ENCODE results near the gene BSG. TPM values are rescaled to one million over a fixed set of nuclear protein-coding genes. Genes with fewer than 3 reads are reported as not detected.
A peak's percentile ranks its signal among the peaks of the same experiment; 100 is the strongest.

The BSG gene
- total and polyA plus RNA-seq, 9 of the 15 experiments (the other 6 are each of a cell fraction or from before 2014, with no cell fraction given) = 4.6 to 495 (median 187) TPM

GRCh38 chr19:547117-547516, 25.3 kb upstream of the BSG start:
- Histone ChIP-seq H3K4me2 (ENCODE audit: insufficient read depth, low read length) (no peak overlapping the region), H4K20me1 (replicated peaks; ENCODE audit: control insufficient read depth, insufficient read depth, low read length) (no peaks in the 10 kb centered on the region), H3K36me3 (ENCODE audit: control insufficient read depth, insufficient read depth, low read length) (peaks cover 6% of the 10 kb centered on the region; the same call in 1 of the 3 replicates), H3K4me3 (no peak overlapping the region), H3K9me1 (ENCODE audit: control insufficient read depth, insufficient read depth, low read length) (no peaks in the 10 kb centered on the region), H3K9me3 (replicated peaks; ENCODE audit: control insufficient read depth, insufficient read depth, low read depth, low read length) (no peaks in the 10 kb centered on the region), H3K79me2 (ENCODE audit: control insufficient read depth, insufficient read depth, low read length) (no peaks in the 10 kb centered on the region), H2AFZ (ENCODE audit: low read depth, low read length) (no peak overlapping the region), H3K27me3 (ENCODE audit: control insufficient read depth in 2 of 2, insufficient read depth in 2 of 2, low read length in 2 of 2) (no peaks in the 10 kb centered on the region), H3K4me1 (replicated peaks in 1 of 2; ENCODE audit: control insufficient read depth in 2 of 2, insufficient read depth in 2 of 2, low read length in 2 of 2) (peaks cover 11 to 65% of the 10 kb centered on the region in 2 experiments), H3K27ac (ENCODE audit: extremely low read depth, low read depth, low read length) (no peak overlapping the region), H3K9ac (ENCODE audit: insufficient read depth in 1 of 2, low read depth in 2 of 2, low read length in 2 of 2) (no peak overlapping the region)
- DNase-seq (ENCODE audit: extremely low read depth in 1 of 4, low spot score in 3 of 4) = no peak
- ChIA-PET POLR2A (interaction anchor here (1.7 kb wide), 1 partner anchor 9 kb away, joined by 5 read pairs; no protein-coding TSS in a partner anchor), CTCF (ENCODE audit: low intra/inter-chr PET ratio) (no interaction called here)
- WGBS (ENCODE audit: insufficient coverage, low coverage, missing lambda C conversion rate) = 79% methylated on average over 12 of the region's 15 CpGs
- BruUV-seq (replicated peaks) = no TSS peak
- no peak for ATAC-seq
- TF ChIP-seq, protein P1, sequence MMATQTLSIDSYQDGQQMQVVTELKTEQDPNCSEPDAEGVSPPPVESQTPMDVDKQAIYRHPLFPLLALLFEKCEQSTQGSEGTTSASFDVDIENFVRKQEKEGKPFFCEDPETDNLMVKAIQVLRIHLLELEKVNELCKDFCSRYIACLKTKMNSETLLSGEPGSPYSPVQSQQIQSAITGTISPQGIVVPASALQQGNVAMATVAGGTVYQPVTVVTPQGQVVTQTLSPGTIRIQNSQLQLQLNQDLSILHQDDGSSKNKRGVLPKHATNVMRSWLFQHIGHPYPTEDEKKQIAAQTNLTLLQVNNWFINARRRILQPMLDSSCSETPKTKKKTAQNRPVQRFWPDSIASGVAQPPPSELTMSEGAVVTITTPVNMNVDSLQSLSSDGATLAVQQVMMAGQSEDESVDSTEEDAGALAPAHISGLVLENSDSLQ (IDR thresholded peaks at IDR 0.05) = no peak
- intact Hi-C loops (cut with micrococcal nuclease) = no loop called here
- FAIRE-seq = no peak
- in situ Hi-C loops (cut with MboI) = no loop called here

DNA sequence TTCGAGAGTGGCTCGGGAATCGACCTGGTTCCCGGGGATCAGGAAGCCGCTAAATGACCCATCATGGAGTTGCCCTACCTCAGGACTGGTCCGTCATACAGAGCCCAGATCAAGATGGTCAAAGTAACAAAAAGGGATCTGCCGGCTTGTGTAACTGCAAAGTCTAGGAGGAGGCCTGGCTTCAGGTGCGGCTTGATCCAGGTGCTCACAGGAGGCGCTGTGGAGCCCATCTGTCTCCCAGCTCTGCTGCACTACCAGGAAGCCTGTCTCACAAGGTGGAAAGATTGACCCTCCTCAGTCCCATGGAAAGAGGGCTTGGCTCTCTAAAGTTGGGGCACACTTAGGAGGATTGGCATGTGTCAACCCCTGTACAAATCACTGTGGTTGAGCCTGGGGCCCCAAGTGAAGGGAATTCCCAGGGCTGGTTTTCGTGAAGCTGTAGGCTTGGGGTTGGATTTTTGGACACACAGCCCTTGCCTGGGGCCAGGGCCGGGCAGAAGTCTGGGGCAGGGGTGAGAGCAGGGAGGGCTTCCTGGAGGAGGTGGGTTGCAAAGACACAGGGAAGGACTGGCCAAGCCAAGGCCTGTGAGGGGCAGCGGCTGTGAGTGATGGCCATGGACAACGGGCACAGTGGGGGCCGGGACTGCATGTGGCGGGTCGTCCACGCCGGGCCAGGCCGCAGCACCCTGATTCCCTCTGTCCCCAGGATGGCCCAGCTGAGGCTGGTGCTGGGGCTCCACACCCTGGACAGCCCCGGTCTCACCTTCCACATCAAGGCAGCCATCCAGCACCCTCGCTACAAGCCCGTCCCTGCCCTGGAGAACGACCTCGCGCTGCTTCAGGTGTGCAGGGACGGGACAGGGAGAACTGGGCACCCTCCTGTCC, 24.3 kb upstream of the BSG start:
- ATAC-seq (no peak), FAIRE-seq (no peak), DNase-seq (ENCODE audit: extremely low read depth in 1 of 4, low spot score in 3 of 4) (peak in 2 of 4 experiments; percentile 8 to 9)
- Histone ChIP-seq H3K27me3 (ENCODE audit: control insufficient read depth in 2 of 2, insufficient read depth in 2 of 2, low read length in 2 of 2) (no peaks in the 10 kb centered on the region), H4K20me1 (replicated peaks; ENCODE audit: control insufficient read depth, insufficient read depth, low read length) (no peaks in the 10 kb centered on the region), H3K27ac (ENCODE audit: extremely low read depth, low read depth, low read length) (no peak overlapping the region), H3K36me3 (ENCODE audit: control insufficient read depth, insufficient read depth, low read length) (no peaks in the 10 kb centered on the region), H3K4me3 (no peak overlapping the region), H3K4me2 (ENCODE audit: insufficient read depth, low read length) (no peak overlapping the region), H3K9me3 (replicated peaks; ENCODE audit: control insufficient read depth, insufficient read depth, low read depth, low read length) (no peaks in the 10 kb centered on the region), H3K4me1 (replicated peaks in 1 of 2; ENCODE audit: control insufficient read depth in 2 of 2, insufficient read depth in 2 of 2, low read length in 2 of 2) (peaks cover 15 to 68% of the 10 kb centered on the region in 2 experiments), H3K9me1 (ENCODE audit: control insufficient read depth, insufficient read depth, low read length) (no peaks in the 10 kb centered on the region), H3K79me2 (ENCODE audit: control insufficient read depth, insufficient read depth, low read length) (no peaks in the 10 kb centered on the region), H2AFZ (ENCODE audit: low read depth, low read length) (no peak overlapping the region), H3K9ac (ENCODE audit: insufficient read depth in 1 of 2, low read depth in 2 of 2, low read length in 2 of 2) (peak overlapping the region in 1 of 2 experiments; percentile 26; a peak in 1 of 4 replicates)
- in situ Hi-C loops (cut with MboI) (no loop called here), intact Hi-C loops (cut with micrococcal nuclease) (no loop called here)
- ChIA-PET CTCF (ENCODE audit: low intra/inter-chr PET ratio) (no interaction called here), POLR2A (no interaction called here)
- WGBS (ENCODE audit: insufficient coverage, low coverage, missing lambda C conversion rate) = 66% methylated on average over 17 of the region's 26 CpGs
- BruUV-seq (replicated peaks) = no TSS peak
- TF ChIP-seq, protein P2, sequence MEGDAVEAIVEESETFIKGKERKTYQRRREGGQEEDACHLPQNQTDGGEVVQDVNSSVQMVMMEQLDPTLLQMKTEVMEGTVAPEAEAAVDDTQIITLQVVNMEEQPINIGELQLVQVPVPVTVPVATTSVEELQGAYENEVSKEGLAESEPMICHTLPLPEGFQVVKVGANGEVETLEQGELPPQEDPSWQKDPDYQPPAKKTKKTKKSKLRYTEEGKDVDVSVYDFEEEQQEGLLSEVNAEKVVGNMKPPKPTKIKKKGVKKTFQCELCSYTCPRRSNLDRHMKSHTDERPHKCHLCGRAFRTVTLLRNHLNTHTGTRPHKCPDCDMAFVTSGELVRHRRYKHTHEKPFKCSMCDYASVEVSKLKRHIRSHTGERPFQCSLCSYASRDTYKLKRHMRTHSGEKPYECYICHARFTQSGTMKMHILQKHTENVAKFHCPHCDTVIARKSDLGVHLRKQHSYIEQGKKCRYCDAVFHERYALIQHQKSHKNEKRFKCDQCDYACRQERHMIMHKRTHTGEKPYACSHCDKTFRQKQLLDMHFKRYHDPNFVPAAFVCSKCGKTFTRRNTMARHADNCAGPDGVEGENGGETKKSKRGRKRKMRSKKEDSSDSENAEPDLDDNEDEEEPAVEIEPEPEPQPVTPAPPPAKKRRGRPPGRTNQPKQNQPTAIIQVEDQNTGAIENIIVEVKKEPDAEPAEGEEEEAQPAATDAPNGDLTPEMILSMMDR (IDR thresholded peaks at IDR 0.05 in 2 of 3, conservative IDR thresholded peaks at IDR 0.05 in 1 of 3; ENCODE audit: insufficient read depth in 2 of 3, low read depth in 1 of 3, low read length in 3 of 3) = peak in 2 of 3 experiments; percentile 13 to 27; a peak in 1 of 6 replicates
- TF ChIP-seq KDM5B (IDR thresholded peaks at IDR 0.05; ENCODE audit: insufficient replicate concordance, low read depth, low read length) (no peak), KDM1A (IDR thresholded peaks at IDR 0.05) (peak; percentile 40 to 67; a peak in 3 of 4 replicates), RBBP5 (IDR thresholded peaks at IDR 0.05; ENCODE audit: borderline replicate concordance, insufficient read depth, low read length, poor library complexity, severe bottlenecking) (no peak), PRPF4 (IDR thresholded peaks at IDR 0.05; ENCODE audit: insufficient read depth, low read depth, low read length, poor library complexity, severe bottlenecking) (no peak), ZFP36 (IDR thresholded peaks at IDR 0.05; ENCODE audit: low read depth, low read length, partially characterized antibody) (peak; percentile 94), ZNF436 (CRISPR knock-in tag; IDR thresholded peaks at IDR 0.05) (peak; percentile 78; the same call in 1 of the 2 replicates)
- TF ChIP-seq, protein P3, sequence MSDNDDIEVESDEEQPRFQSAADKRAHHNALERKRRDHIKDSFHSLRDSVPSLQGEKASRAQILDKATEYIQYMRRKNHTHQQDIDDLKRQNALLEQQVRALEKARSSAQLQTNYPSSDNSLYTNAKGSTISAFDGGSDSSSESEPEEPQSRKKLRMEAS (CRISPR knock-in tag; IDR thresholded peaks at IDR 0.05) = 0 out of 2 replicates have a peak, but pooled peaks have one; percentile 34
